SK-N-SH treated with all-trans-retinoic acid at 6 μM for 48 hours (cell line): Measurements from ENCODE around the gene SERHL2.

Experiments
- ATAC-seq: fragments of 200-7000 bp; cut with Tn5 transposase; 3 replicates; pipeline ENCODE4 v1.9.1; 2020; ENCODE audit warnings: mild to moderate bottlenecking, moderate library complexity
- ARNTL ChIP-seq: fragments of 450-650 bp; formaldehyde crosslinking; IDR thresholded peaks from 2 replicates; pipeline ENCODE4 v1.5.0; 2020; ENCODE audit warnings: low read depth, mild to moderate bottlenecking, moderate library complexity, borderline replicate concordance
- BACH2 ChIP-seq: fragments of 250-450 bp; sonication (Bioruptor Pico); IDR thresholded peaks from 2 replicates; pipeline ENCODE4 v1.9.0; 2021; ENCODE audit warnings: mild to moderate bottlenecking, borderline replicate concordance
- CREB5 ChIP-seq: fragments of 250-450 bp; sonication (Bioruptor Pico); IDR thresholded peaks from 2 replicates; pipeline ENCODE4 v1.5.1; 2020; ENCODE audit warnings: low read depth, mild to moderate bottlenecking, moderate library complexity
- CSRNP3 ChIP-seq: fragments of 250-450 bp; sonication (Bioruptor Pico); IDR thresholded peaks from 2 replicates; pipeline ENCODE4 v1.5.1; 2021; ENCODE audit warnings: mild to moderate bottlenecking, moderate library complexity
- GLIS3 ChIP-seq: fragments of 250-450 bp; sonication (Bioruptor Pico); IDR thresholded peaks from 2 replicates; pipeline ENCODE4 v1.5.0; 2020; ENCODE audit warnings: mild to moderate bottlenecking, moderate library complexity
- OSR1 ChIP-seq: fragments of 250-450 bp; sonication (Bioruptor Pico); IDR thresholded peaks from 2 replicates; pipeline ENCODE4 v1.8.0; 2022; ENCODE audit warnings: moderate library complexity, mild to moderate bottlenecking, inconsistent platforms
- PATZ1 ChIP-seq: fragments of 250-450 bp; sonication (Bioruptor Pico); IDR thresholded peaks from 2 replicates; pipeline ENCODE4 v1.8.0; 2020; ENCODE audit warnings: mild to moderate bottlenecking, moderate library complexity, borderline replicate concordance
- POU6F1 ChIP-seq: fragments of 250-450 bp; sonication (Bioruptor Pico); IDR thresholded peaks from 2 replicates; pipeline ENCODE4 v1.8.0; 2021; ENCODE audit warnings: low read depth, mild to moderate bottlenecking, moderate library complexity, borderline replicate concordance
- PPARA ChIP-seq: fragments of 250-450 bp; sonication (Bioruptor Pico); IDR thresholded peaks from 2 replicates; pipeline ENCODE4 v1.5.0; 2020; ENCODE audit warnings: mild to moderate bottlenecking, borderline replicate concordance
- TCF4 ChIP-seq: fragments of 250-450 bp; sonication (Bioruptor Pico); IDR thresholded peaks from 2 replicates; pipeline ENCODE4 v1.8.0; 2021; ENCODE audit warnings: mild to moderate bottlenecking, moderate library complexity, borderline replicate concordance
- TOX ChIP-seq: fragments of 250-450 bp; sonication (Bioruptor Pico); IDR thresholded peaks from 2 replicates; pipeline ENCODE4 v1.8.0; 2021; ENCODE audit warnings: mild to moderate bottlenecking, moderate library complexity, borderline replicate concordance
- TSHZ2 ChIP-seq: fragments of 250-450 bp; sonication (Bioruptor Pico); IDR thresholded peaks from 2 replicates; pipeline ENCODE4 v1.5.0; 2020; ENCODE audit warnings: mild to moderate bottlenecking, moderate library complexity
- ZFP3 ChIP-seq: fragments of 250-450 bp; sonication (Bioruptor Pico); IDR thresholded peaks from 2 replicates; pipeline ENCODE4 v1.5.0; 2020; ENCODE audit warnings: mild to moderate bottlenecking, moderate library complexity
- ZFP30 ChIP-seq: fragments of 450-650 bp; formaldehyde crosslinking; IDR thresholded peaks from 2 replicates; pipeline ENCODE4 v1.5.0; 2022; ENCODE audit warnings: mild to moderate bottlenecking, moderate library complexity
- ZNF70 ChIP-seq: fragments of 450-650 bp; formaldehyde crosslinking; IDR thresholded peaks from 2 replicates; pipeline ENCODE4 v1.5.0; 2020; ENCODE audit warnings: mild to moderate bottlenecking, moderate library complexity
- ZNF8 ChIP-seq: fragments of 450-650 bp; formaldehyde crosslinking; IDR thresholded peaks from 2 replicates; pipeline ENCODE4 v1.5.0; 2020; ENCODE audit warnings: mild to moderate bottlenecking, moderate library complexity

Gene SERHL2

GRCh38 chr22:42608136-42608822 is 54.5 kb downstream of the SERHL2 start:
- peak; percentile 27; the same call in 1 of the 3 replicates for ATAC-seq
- TF ChIP-seq ZFP3 (CRISPR knock-in tag), result no peak
- TF ChIP-seq PATZ1 (CRISPR knock-in tag), result no peak
- TF ChIP-seq, all 23 proteins: peak for 0

GRCh38 chr22:42608823-42609361 is 55.1 kb downstream of the SERHL2 start:
- TF ChIP-seq ZFP30 (CRISPR knock-in tag), result no peak
- no peak for TF ChIP-seq GLIS3
- no peak for TF ChIP-seq ZNF8
- ATAC-seq, result peak; percentile 71

GRCh38 chr22:42610186-42610585 is 56.4 kb downstream of the SERHL2 start:
- TF ChIP-seq TSHZ2 (CRISPR knock-in tag) (no peak), GLIS3 (no peak), TOX (no peak), TCF4 (CRISPR knock-in tag) (no peak), ZFP3 (CRISPR knock-in tag) (no peak), BACH2 (CRISPR knock-in tag) (no peak), CSRNP3 (CRISPR knock-in tag) (no peak), PPARA (CRISPR knock-in tag) (no peak), OSR1 (CRISPR knock-in tag) (no peak), CREB5 (CRISPR knock-in tag) (no peak), ARNTL (no peak), PATZ1 (CRISPR knock-in tag) (no peak)
- no peak for ATAC-seq

- no peak for TF ChIP-seq ZNF8
- TF ChIP-seq POU6F1 (CRISPR knock-in tag), result no peak
- TF ChIP-seq ZNF70, result no peak
- TF ChIP-seq BACH2 (CRISPR knock-in tag), result no peak
- TF ChIP-seq, all 23 proteins: peak for 0
- ATAC-seq, result no peak
Measured at GRCh38 chr22:42611051-42611450, 57.3 kb downstream of the SERHL2 start.
